A549 (cell line): ENCODE results near the gene ANGPT4. TPM values are rescaled to one million over a fixed set of nuclear protein-coding genes. Genes with fewer than 3 reads are reported as not detected.

Source experiments
- ATAC-seq, 2 experiments: fragments of 200-7000 bp in 1 of 2; fragments of >200 bp in 1 of 2; cut with Nextera tagmentation in 1 of 2; cut with Tn5 transposase in 1 of 2; 3 replicates each; pipeline versions ENCODE4 v1.8.0 to v1.9.1; 2018 to 2020; ENCODE audit warnings: mild to moderate bottlenecking in 1 of 2, moderate library complexity in 1 of 2
- CTCF ChIA-PET: fragments of 300-600 bp; sonication (Branson Sonifier 250); formaldehyde crosslinking; extraction: SDS; loops from one replicate; lab custom pipeline; 2021; ENCODE audit warnings: antibody characterized with exemption, inconsistent platforms; lab: Yijun Ruan, JAX
- POLR2A ChIA-PET: fragments of 350-600 bp; formaldehyde crosslinking; extraction: SDS; loops from one replicate; lab custom pipeline; 2021; ENCODE audit warnings: antibody characterized with exemption, inconsistent platforms; lab: Yijun Ruan, JAX
- DNase-seq, 2 experiments: peaks; one replicate each; pipeline versions ENCODE4 v3.0.0 to v3.0.0-alpha.2; 2011 to 2016; ENCODE audit warnings: low read depth in 1 of 2, low spot score in 1 of 2
- FAIRE-seq: peaks from 2 replicates; lab custom pipeline; 2011; peaks lifted over from hg19 to GRCh38; lab: Jason Lieb, UNC
- H3K27ac ChIP-seq, 2 experiments: fragments of >200 bp; sonication (Bioruptor Twin); formaldehyde crosslinking; 3 replicates each; pipeline ENCODE4 v1.5.1; 2016 to 2017
- H3K4me1 ChIP-seq: fragments of >200 bp; sonication (Bioruptor Twin); formaldehyde crosslinking; 3 replicates; pipeline ENCODE4 v1.6.1; 2016
- H3K4me2 ChIP-seq: fragments of >200 bp; sonication (Bioruptor Twin); formaldehyde crosslinking; 3 replicates; pipeline ENCODE4 v1.6.1; 2016
- H3K4me3 ChIP-seq: fragments of >200 bp; sonication (Bioruptor Twin); formaldehyde crosslinking; 3 replicates; pipeline ENCODE4 v1.5.1; 2016
- H3K9me3 ChIP-seq: fragments of >200 bp; sonication (Bioruptor Twin); formaldehyde crosslinking; 3 replicates; pipeline ENCODE4 v1.6.1; 2016
- BHLHE40 ChIP-seq: IDR thresholded peaks from 2 replicates; pipeline ENCODE4 v1.6.1; 2012; ENCODE audit warnings: low read depth, low read length, inconsistent platforms
- CEBPB ChIP-seq, 2 experiments: fragments of >200 bp in 1 of 2; sonication (Bioruptor Twin) in 1 of 2; formaldehyde crosslinking in 1 of 2; IDR thresholded peaks; 2 replicates each; pipeline ENCODE4 v1.6.1; 2012 to 2016
- CHD2 ChIP-seq: fragments of 150-350 bp; IDR thresholded peaks from 2 replicates; pipeline ENCODE4 v1.6.1; 2014; ENCODE audit warnings: low read length; ENCODE audit not compliant: partially characterized antibody
- CTCF ChIP-seq: fragments of >200 bp; sonication (Bioruptor Twin); formaldehyde crosslinking; IDR thresholded peaks from 3 replicates; pipeline ENCODE4 v1.5.1; 2016
- EHF ChIP-seq: fragments of 250-450 bp; sonication (Bioruptor Pico); IDR thresholded peaks from 2 replicates; pipeline ENCODE4 v1.5.0; 2020; ENCODE audit warnings: mild to moderate bottlenecking
- ESRRA ChIP-seq: fragments of 150-350 bp; IDR thresholded peaks from 2 replicates; pipeline ENCODE4 v1.6.1; 2014; ENCODE audit warnings: mild to moderate bottlenecking, low read length, borderline replicate concordance
- FOSB ChIP-seq: fragments of 250-450 bp; sonication (Bioruptor Pico); IDR thresholded peaks from 2 replicates; pipeline ENCODE4 v1.5.0; 2020; ENCODE audit warnings: mild to moderate bottlenecking, moderate library complexity
- GATA3 ChIP-seq: IDR thresholded peaks from 2 replicates; pipeline ENCODE4 v1.6.1; 2012; ENCODE audit warnings: borderline replicate concordance
- HDAC2 ChIP-seq: fragments of 200-600 bp; sonication (generic); IDR thresholded peaks from 2 replicates; pipeline ENCODE4 v1.6.1; 2016
- HOXB13 ChIP-seq: fragments of 250-450 bp; sonication (Bioruptor Pico); IDR thresholded peaks from 2 replicates; pipeline ENCODE4 v1.5.0; 2020; ENCODE audit warnings: low read depth, mild to moderate bottlenecking, moderate library complexity
- JUNB ChIP-seq: fragments of >200 bp; sonication (Bioruptor Twin); formaldehyde crosslinking; IDR thresholded peaks from 2 replicates; pipeline ENCODE4 v1.6.1; 2016
- MAFK ChIP-seq: fragments of 450-650 bp; IDR thresholded peaks from 2 replicates; pipeline ENCODE4 v1.6.1; 2014; ENCODE audit not compliant: partially characterized antibody
- NR3C1 ChIP-seq: fragments of >200 bp; sonication (Bioruptor Twin); formaldehyde crosslinking; IDR thresholded peaks from 3 replicates; pipeline ENCODE4 v1.6.1; 2017
- POLR2A ChIP-seq: IDR thresholded peaks from 2 replicates; pipeline ENCODE4 v1.6.1; 2012; ENCODE audit warnings: mild to moderate bottlenecking, low read length
- POLR2AphosphoS2 ChIP-seq: conservative IDR thresholded peaks from 2 replicates; pipeline ENCODE4 v1.6.1; 2012; ENCODE audit warnings: low read length, improper control_type of control experiment, inconsistent platforms
- RARB ChIP-seq: fragments of 250-450 bp; sonication (Bioruptor Pico); IDR thresholded peaks from 2 replicates; pipeline ENCODE4 v1.8.0; 2021; ENCODE audit warnings: mild to moderate bottlenecking, moderate library complexity
- RCOR1 ChIP-seq: fragments of 150-350 bp; IDR thresholded peaks from 2 replicates; pipeline ENCODE4 v1.6.1; 2014; ENCODE audit warnings: antibody characterized with exemption, low read length, low read depth
- RNF2 ChIP-seq: fragments of 200-600 bp; sonication (generic); IDR thresholded peaks from 2 replicates; pipeline ENCODE4 v1.6.1; 2016; ENCODE audit warnings: low read depth, mild to moderate bottlenecking, antibody characterized with exemption, moderate library complexity, borderline replicate concordance
- USF2 ChIP-seq: fragments of 450-650 bp; IDR thresholded peaks from 2 replicates; pipeline ENCODE4 v1.6.1; 2014; ENCODE audit warnings: antibody characterized with exemption
- ZFP36 ChIP-seq: fragments of 450-650 bp; IDR thresholded peaks from 2 replicates; pipeline ENCODE4 v1.6.1; 2014; ENCODE audit warnings: borderline replicate concordance; ENCODE audit not compliant: partially characterized antibody
- WGBS: methylation state at CpG from one replicate; pipeline ENCODE4 v1.1.6; 2017; ENCODE audit errors: missing lambda C conversion rate; 5-methylcytosine and 5-hydroxymethylcytosine counted together
- polyA plus RNA-seq, 4 experiments: library from polyadenylated mRNA; depleted of rRNA in 3 of 4; stranded (reverse); fragments of >200 nt; fragmentation: RNase III in 1 of 4; extraction: RNeasy Plus Mini Kit Qiagen cat#74134 plus additional on column Dnase treatment in 1 of 4; gene quantifications; 2 replicates in 3 of 4; 3 replicates in 1 of 4; pipeline ENCODE4 v1.2.3, GENCODE V29; 2011 to 2017
- TF ChIP-seq, protein P1 (sequence below): fragments of 200-600 bp; sonication (generic); IDR thresholded peaks from 2 replicates; pipeline ENCODE4 v1.6.1; 2016; ENCODE audit warnings: antibody characterized with exemption, mild to moderate bottlenecking, moderate library complexity
- TF ChIP-seq, protein P2 (sequence below): fragments of 250-450 bp; sonication (Bioruptor Pico); IDR thresholded peaks from 2 replicates; pipeline ENCODE4 v1.5.0; 2021; ENCODE audit warnings: mild to moderate bottlenecking, moderate library complexity, borderline replicate concordance
- TF ChIP-seq, protein P3 (sequence below): fragments of 250-450 bp; sonication (Bioruptor Pico); IDR thresholded peaks from 2 replicates; pipeline ENCODE4 v1.5.0; 2020; ENCODE audit warnings: low read depth, mild to moderate bottlenecking, moderate library complexity

Gene ANGPT4
- polyA plus RNA-seq, 2 of the 4 experiments (the other 2 are of a cell fraction): 0.04 TPM; not detected in 1

DNA sequence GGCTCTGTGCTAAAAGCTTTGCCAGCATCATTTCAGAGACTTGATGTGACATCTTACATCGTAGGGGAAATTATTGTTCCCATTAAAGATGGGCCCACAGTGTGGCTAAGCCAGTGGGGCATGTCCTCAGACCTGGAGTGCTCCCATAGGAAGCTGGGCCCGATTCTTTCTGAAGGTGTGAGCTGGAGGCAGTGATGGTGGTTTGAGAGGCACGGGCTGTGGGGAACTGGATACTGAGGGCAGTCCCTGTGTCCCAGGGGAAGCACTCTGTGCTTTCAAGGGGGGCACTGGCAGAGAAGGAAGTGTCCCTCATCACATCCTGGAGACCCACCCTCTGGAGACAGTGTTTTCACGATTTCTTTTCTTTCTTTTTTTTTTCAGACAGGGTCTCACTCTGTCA is 91.2 kb downstream of the ANGPT4 start (continued):
- TF ChIP-seq POLR2A (no peak), JUNB (no peak), GATA3 (no peak), HDAC2 (no peak), NR3C1 (no peak), ZFP36 (no peak)
- TF ChIP-seq, protein P1, sequence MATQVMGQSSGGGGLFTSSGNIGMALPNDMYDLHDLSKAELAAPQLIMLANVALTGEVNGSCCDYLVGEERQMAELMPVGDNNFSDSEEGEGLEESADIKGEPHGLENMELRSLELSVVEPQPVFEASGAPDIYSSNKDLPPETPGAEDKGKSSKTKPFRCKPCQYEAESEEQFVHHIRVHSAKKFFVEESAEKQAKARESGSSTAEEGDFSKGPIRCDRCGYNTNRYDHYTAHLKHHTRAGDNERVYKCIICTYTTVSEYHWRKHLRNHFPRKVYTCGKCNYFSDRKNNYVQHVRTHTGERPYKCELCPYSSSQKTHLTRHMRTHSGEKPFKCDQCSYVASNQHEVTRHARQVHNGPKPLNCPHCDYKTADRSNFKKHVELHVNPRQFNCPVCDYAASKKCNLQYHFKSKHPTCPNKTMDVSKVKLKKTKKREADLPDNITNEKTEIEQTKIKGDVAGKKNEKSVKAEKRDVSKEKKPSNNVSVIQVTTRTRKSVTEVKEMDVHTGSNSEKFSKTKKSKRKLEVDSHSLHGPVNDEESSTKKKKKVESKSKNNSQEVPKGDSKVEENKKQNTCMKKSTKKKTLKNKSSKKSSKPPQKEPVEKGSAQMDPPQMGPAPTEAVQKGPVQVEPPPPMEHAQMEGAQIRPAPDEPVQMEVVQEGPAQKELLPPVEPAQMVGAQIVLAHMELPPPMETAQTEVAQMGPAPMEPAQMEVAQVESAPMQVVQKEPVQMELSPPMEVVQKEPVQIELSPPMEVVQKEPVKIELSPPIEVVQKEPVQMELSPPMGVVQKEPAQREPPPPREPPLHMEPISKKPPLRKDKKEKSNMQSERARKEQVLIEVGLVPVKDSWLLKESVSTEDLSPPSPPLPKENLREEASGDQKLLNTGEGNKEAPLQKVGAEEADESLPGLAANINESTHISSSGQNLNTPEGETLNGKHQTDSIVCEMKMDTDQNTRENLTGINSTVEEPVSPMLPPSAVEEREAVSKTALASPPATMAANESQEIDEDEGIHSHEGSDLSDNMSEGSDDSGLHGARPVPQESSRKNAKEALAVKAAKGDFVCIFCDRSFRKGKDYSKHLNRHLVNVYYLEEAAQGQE: no peak

GRCh38 chr20:824490-824889 is 91.6 kb downstream of the ANGPT4 start:
- no peaks in the 10 kb centered on the region for H3K4me1 ChIP-seq
- CTCF ChIA-PET: interaction anchor here (0.7 to 22.7 kb wide), 4 partner anchors 8 to 172 kb away, joined by 3 to 872 read pairs (median 10); no protein-coding TSS in a partner anchor
- WGBS: 92% methylated on average over 4 of the region's 4 CpGs
- TF ChIP-seq, protein P2, sequence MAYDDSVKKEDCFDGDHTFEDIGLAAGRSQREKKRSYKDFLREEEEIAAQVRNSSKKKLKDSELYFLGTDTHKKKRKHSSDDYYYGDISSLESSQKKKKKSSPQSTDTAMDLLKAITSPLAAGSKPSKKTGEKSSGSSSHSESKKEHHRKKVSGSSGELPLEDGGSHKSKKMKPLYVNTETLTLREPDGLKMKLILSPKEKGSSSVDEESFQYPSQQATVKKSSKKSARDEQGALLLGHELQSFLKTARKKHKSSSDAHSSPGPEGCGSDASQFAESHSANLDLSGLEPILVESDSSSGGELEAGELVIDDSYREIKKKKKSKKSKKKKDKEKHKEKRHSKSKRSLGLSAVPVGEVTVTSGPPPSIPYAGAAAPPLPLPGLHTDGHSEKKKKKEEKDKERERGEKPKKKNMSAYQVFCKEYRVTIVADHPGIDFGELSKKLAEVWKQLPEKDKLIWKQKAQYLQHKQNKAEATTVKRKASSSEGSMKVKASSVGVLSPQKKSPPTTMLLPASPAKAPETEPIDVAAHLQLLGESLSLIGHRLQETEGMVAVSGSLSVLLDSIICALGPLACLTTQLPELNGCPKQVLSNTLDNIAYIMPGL (CRISPR knock-in tag): no peak
- TF ChIP-seq ESRRA: no peak
- no peak for TF ChIP-seq USF2
- TF ChIP-seq, protein P3, sequence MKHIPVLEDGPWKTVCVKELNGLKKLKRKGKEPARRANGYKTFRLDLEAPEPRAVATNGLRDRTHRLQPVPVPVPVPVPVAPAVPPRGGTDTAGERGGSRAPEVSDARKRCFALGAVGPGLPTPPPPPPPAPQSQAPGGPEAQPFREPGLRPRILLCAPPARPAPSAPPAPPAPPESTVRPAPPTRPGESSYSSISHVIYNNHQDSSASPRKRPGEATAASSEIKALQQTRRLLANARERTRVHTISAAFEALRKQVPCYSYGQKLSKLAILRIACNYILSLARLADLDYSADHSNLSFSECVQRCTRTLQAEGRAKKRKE (CRISPR knock-in tag): no peak
- no peak for TF ChIP-seq CTCF
- no peak for TF ChIP-seq MAFK
- TF ChIP-seq EHF (CRISPR knock-in tag): no peak
- TF ChIP-seq CHD2: no peak
- TF ChIP-seq, all 56 proteins: peak for 0
- FAIRE-seq (no peak), ATAC-seq (no peak), DNase-seq (no peak)
- Histone ChIP-seq H3K27ac (no peak overlapping the region), H3K4me3 (no peak overlapping the region), H3K4me2 (no peak overlapping the region), H3K9me3 (no peaks in the 10 kb centered on the region)
- POLR2A ChIA-PET: interaction anchor here (1.3 kb wide), 1 partner anchor 9 kb away, joined by 4 read pairs; the partner anchor contains the start of gene FAM110A

DNA sequence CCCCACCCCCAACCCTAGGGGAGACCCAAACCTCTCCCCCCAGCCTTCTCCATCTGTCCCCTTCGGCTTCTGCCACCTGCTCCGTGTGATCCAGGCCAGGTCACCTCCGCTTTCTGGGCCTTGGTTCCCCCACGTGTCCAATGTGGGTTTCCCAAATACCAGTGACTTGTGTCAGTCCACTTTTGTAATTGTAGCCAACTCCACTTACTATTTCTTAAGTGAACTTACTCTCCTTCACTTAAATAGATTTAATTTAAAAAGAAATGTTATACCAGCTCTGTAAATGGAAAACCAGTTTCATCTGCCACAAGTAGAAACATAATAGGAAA is 92.6 kb downstream of the ANGPT4 start:
- FAIRE-seq (no peak), ATAC-seq (no peak), DNase-seq (no peak)
- 87% methylated on average over 4 of the region's 4 CpGs for WGBS
- Histone ChIP-seq H3K4me2 (no peak overlapping the region), H3K4me3 (no peak overlapping the region), H3K4me1 (no peaks in the 10 kb centered on the region), H3K9me3 (no peaks in the 10 kb centered on the region), H3K27ac (no peak overlapping the region)
- POLR2A ChIA-PET: no interaction called here
- CTCF ChIA-PET: interaction anchor here (22.7 kb wide), 1 partner anchor 137 kb away, joined by 872 read pairs; no protein-coding TSS in a partner anchor
- no peak for TF ChIP-seq RNF2
- TF ChIP-seq RARB (CRISPR knock-in tag): no peak
- TF ChIP-seq GATA3: no peak
- no peak for TF ChIP-seq CEBPB (IDR thresholded peaks at IDR 0.05)
- no peak for TF ChIP-seq FOSB (CRISPR knock-in tag)
- no peak for TF ChIP-seq POLR2AphosphoS2
- no peak for TF ChIP-seq USF2
- TF ChIP-seq HOXB13 (CRISPR knock-in tag): no peak
- no peak for TF ChIP-seq RCOR1
- no peak for TF ChIP-seq BHLHE40
